Pancreas (tissue), 10 donors: Measurements from ENCODE around the gene CTIF. TPM values are rescaled to one million over a fixed set of nuclear protein-coding genes. Genes with fewer than 3 reads are reported as not detected.

ENCODE experiments used
- ATAC-seq, 4 donors: fragments of 200-7000 bp; cut with Tn5 transposase; one replicate each; pipeline versions ENCODE4 v1.8.0 to v1.9.1; 2020; ENCODE audit warnings: mild to moderate bottlenecking in 4 of 4, moderate library complexity in 4 of 4
- DNase-seq, 6 donors: peaks; one replicate each; pipeline ENCODE4 v3.0.0-alpha.2; 2020
- FAIRE-seq: peaks from 2 replicates; lab custom pipeline; 2012; peaks lifted over from hg19 to GRCh38; lab: Jason Lieb, UNC
- H3K27ac ChIP-seq, 4 donors: fragments of 200-600 bp; sonication (generic); 1 replicate in 3 of 4; 2 replicates in 1 of 4; pipeline versions ENCODE4 v1.5.0 to v1.8.0; 2020
- H3K27me3 ChIP-seq, 4 donors: fragments of 200-600 bp; one replicate each; pipeline ENCODE4 v1.8.0; 2021
- H3K36me3 ChIP-seq, 3 donors: fragments of 200-600 bp; sonication (generic) in 1 of 3; one replicate each; pipeline versions ENCODE4 v1.5.0 to v1.8.0; 2020 to 2021
- H3K4me1 ChIP-seq, 3 donors: fragments of 200-600 bp; one replicate each; pipeline ENCODE4 v1.8.0; 2021
- H3K4me3 ChIP-seq, 4 donors: fragments of 200-600 bp; sonication (generic) in 2 of 4; one replicate each; pipeline versions ENCODE4 v1.5.0 to v1.8.0; 2020 to 2021
- H3K9me3 ChIP-seq, 4 donors: fragments of 200-600 bp; one replicate each; pipeline ENCODE4 v1.8.0; 2021
- CTCF ChIP-seq, 4 donors: fragments of 200-600 bp; sonication (generic) in 3 of 4; IDR thresholded peaks; one replicate each; pipeline versions ENCODE4 v1.5.0 to v1.8.0; 2021; ENCODE audit warnings: antibody characterized with exemption in 4 of 4
- WGBS, 2 donors: extraction: QIAGEN DNeasy Blood & Tissue Kit; methylation state at CpG; one replicate each; pipeline ENCODE4 v1.1.7; 2013; 5-methylcytosine and 5-hydroxymethylcytosine counted together
- intact Hi-C, 3 donors: fragments of 100-400 bp; cut with DNase I; formaldehyde crosslinking; loops; one replicate each; pipeline versions ENCODE4 v1.11.1 to v1.14.2; 2022
- polyA plus RNA-seq, 2 donors: library from polyadenylated mRNA; stranded (reverse); fragments of 200-250 nt; gene quantifications; one replicate each; pipeline ENCODE4 v1.2.3, GENCODE V29; 2013
- total RNA-seq, 6 donors: library from RNA; stranded (reverse); fragmentation: NEBNext Ultra II Directional in 4 of 6; extraction: Animal tissue kit (Norgen Biotek cat#: 25700) in 4 of 6; gene quantifications; one replicate each; pipeline versions ENCODE4 v1.2.1 to v1.2.4, GENCODE V29; 2021 to 2023
- donor health status: healthy with polysubstance abuse.
- donor health status: DM: no; HTN: no; CAD: no; lungs with moderate emphysema.
- donor health status: DM: no; HTN: no; CAD: no.
- donor health status: control.
- donor health status: control.
- donor health status: Bipolar disorder and iron deficiency.
- donor health status: DM: yes; HTN: yes; CAD: no.
- donor health status: DM: no; HTN: no; CAD: no.
- donor health status: DM: no; HTN: no; CAD: no.
- donor health status: DM: yes; HTN: yes; CAD: no.

Gene CTIF
- total and polyA plus RNA-seq, 8 donors = 15.1 to 27.4 (median 16.7) TPM

- intact Hi-C loops = no loop called here
- FAIRE-seq (no peak), DNase-seq (no peak), ATAC-seq (no peak)
- Histone ChIP-seq H3K27ac (no peak overlapping the region), H3K9me3 (no peaks in the 10 kb centered on the region), H3K27me3 (no peaks in the 10 kb centered on the region), H3K36me3 (no peaks in the 10 kb centered on the region), H3K4me1 (no peaks in the 10 kb centered on the region), H3K4me3 (no peak overlapping the region)
- TF ChIP-seq CTCF (IDR thresholded peaks at IDR 0.05) = no peak
- WGBS, 2 donors = 77 to 80% methylated on average over 1 of the region's 1 CpG
Observed at GRCh38 chr18:48703028-48703386, 164.2 kb downstream of the CTIF start.

GRCh38 chr18:48703418-48703817 lies 164.6 kb downstream of the CTIF start:
- no peak for FAIRE-seq
- no peak for TF ChIP-seq CTCF (IDR thresholded peaks at IDR 0.05)
- Histone ChIP-seq H3K4me3 (no peak overlapping the region), H3K27ac (no peak overlapping the region), H3K9me3 (no peaks in the 10 kb centered on the region), H3K36me3 (no peaks in the 10 kb centered on the region), H3K4me1 (no peaks in the 10 kb centered on the region), H3K27me3 (no peaks in the 10 kb centered on the region)
- ATAC-seq = no peak
- WGBS, 2 donors = 87% methylated on average over 4 of the region's 4 CpGs
- DNase-seq = no peak
- intact Hi-C loops = no loop called here

- Histone ChIP-seq H3K27ac (no peak overlapping the region), H3K4me1 (no peaks in the 10 kb centered on the region), H3K36me3 (no peaks in the 10 kb centered on the region), H3K9me3 (no peaks in the 10 kb centered on the region), H3K4me3 (no peak overlapping the region), H3K27me3 (no peaks in the 10 kb centered on the region)
- DNase-seq (no peak), ATAC-seq (no peak), FAIRE-seq (no peak)
- intact Hi-C loops = no loop called here
- WGBS, 2 donors = 85 to 90% methylated on average over 7 of the region's 7 CpGs
- no peak for TF ChIP-seq CTCF (IDR thresholded peaks at IDR 0.05)
Observed at GRCh38 chr18:48705043-48705442, 166.2 kb downstream of the CTIF start.

GRCh38 chr18:48705531-48705930 lies 166.7 kb downstream of the CTIF start:
- Histone ChIP-seq H3K36me3 (no peaks in the 10 kb centered on the region), H3K4me3 (no peak overlapping the region), H3K27me3 (no peaks in the 10 kb centered on the region), H3K27ac (no peak overlapping the region), H3K9me3 (no peaks in the 10 kb centered on the region), H3K4me1 (no peaks in the 10 kb centered on the region)
- WGBS, 2 donors = 93% methylated on average over 11 of the region's 11 CpGs
- DNase-seq (no peak), ATAC-seq (no peak), FAIRE-seq (no peak)
- intact Hi-C loops = no loop called here
- TF ChIP-seq CTCF (IDR thresholded peaks at IDR 0.05) = no peak

- H3K27me3 ChIP-seq = no peaks in the 10 kb centered on the region
- DNase-seq (no peak), FAIRE-seq (no peak), ATAC-seq (no peak)
- no peak for TF ChIP-seq CTCF (IDR thresholded peaks at IDR 0.05)
- no peaks in the 10 kb centered on the region for H3K36me3 ChIP-seq
- H3K27ac ChIP-seq = no peak overlapping the region
- intact Hi-C loops = no loop called here
- 89 to 92% methylated on average over 5 of the region's 5 CpGs for WGBS, 2 donors
- H3K4me1 ChIP-seq = no peaks in the 10 kb centered on the region
- H3K9me3 ChIP-seq = no peaks in the 10 kb centered on the region
- no peak overlapping the region for H3K4me3 ChIP-seq
Observed at GRCh38 chr18:48706731-48707130, 167.9 kb downstream of the CTIF start.
